ENCODE data around the gene KIF13A. TPM values are rescaled to one million over a fixed set of nuclear protein-coding genes. Genes with fewer than 3 reads are reported as not detected.
"Not testable (repeated sequence)": the region's sequence is repeated elsewhere in the genome, so short reads cannot be mapped to it uniquely, and the experiment has no call there.

KIF13A gene
- total RNA-seq, 1 donor from 2014 or later, result 57.3 TPM

GRCh38 chr6:17869010-17869752 is 118.3 kb downstream of the KIF13A start:
- intact Hi-C loops (cut with DNase I), result loop anchor here (5.0 kb wide), 2 partner anchors 33 to 58 kb away; no protein-coding TSS in a partner anchor
- ATAC-seq (no peak), DNase-seq (ENCODE audit: missing footprints) (no peak)

DNA sequence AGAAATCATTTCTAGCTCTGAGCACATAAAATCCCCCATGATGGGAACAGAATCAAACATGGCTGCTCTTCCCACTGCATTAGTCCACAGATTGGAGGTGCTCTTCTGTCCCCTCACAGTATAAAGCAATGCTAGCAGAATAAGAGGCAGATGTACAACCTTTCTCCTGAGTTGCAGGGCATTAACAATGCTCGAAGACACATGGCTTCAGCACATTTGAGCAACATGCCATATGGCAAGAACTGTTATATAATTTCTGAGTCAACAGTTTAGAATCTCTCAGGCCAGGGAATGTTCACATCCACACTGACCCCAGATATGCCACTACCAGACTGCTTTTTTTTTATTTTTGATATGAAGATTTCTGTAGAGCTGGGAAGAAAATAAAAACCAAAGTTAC is 119.6 kb downstream of the KIF13A start:
- no peak for DNase-seq (ENCODE audit: missing footprints)
- ATAC-seq, result no peak
- intact Hi-C loops (cut with DNase I), result loop anchor here (5.0 kb wide), 2 partner anchors 34 to 59 kb away; no protein-coding TSS in a partner anchor

DNA sequence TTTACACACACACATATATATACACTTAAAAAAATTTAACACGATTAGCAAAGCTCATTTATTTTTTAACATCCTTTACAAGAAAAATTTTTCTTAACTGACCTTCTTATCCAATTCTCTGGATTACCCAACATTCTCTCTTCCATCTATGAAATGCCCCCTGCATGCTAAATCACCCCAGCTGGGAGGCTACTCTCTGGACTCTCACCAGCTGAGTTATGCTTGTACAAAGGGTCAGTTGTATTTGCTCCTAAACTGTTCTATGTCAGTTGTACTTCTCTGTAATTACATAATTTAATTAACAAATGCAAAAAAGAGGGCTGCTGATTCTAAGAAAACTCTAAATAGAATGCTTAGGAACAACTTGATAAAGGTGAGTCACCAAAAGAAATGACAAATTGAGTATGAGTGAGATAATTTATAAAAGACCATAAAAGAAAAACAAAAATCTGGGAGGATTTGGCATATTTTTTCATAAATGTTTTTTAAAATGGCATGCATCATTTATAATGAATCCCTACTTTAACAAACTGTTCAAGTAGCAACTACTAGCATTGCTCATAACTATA is 120.5 kb downstream of the KIF13A start:
- intact Hi-C loops (cut with DNase I), result loop anchor here (5.0 kb wide), 2 partner anchors 35 to 60 kb away; no protein-coding TSS in a partner anchor
- no peak for ATAC-seq
- DNase-seq (ENCODE audit: missing footprints), result no peak

- intact Hi-C loops (cut with DNase I), result loop anchor here (2.0 to 5.0 kb wide), 3 partner anchors 36 to 121 kb away; partner anchors contain the start of gene KIF13A
- peak; percentile 80 for ATAC-seq
- peak; percentile 77 for DNase-seq (ENCODE audit: missing footprints)
Measured at GRCh38 chr6:17865798-17866725, 121.4 kb downstream of the KIF13A start.

- ATAC-seq (no peak), DNase-seq (ENCODE audit: missing footprints) (no peak)
- intact Hi-C loops (cut with DNase I), result loop anchor here (2.0 to 5.0 kb wide), 3 partner anchors 37 to 122 kb away; partner anchors contain the start of gene KIF13A
Measured at GRCh38 chr6:17865243-17865642, 122.2 kb downstream of the KIF13A start.

- ATAC-seq (peak; percentile 66), DNase-seq (ENCODE audit: missing footprints) (no peak)
- intact Hi-C loops (cut with DNase I), result loop anchor here (2.0 kb wide), 1 partner anchor 123 kb away; the partner anchor contains the start of gene KIF13A
Measured at GRCh38 chr6:17863901-17864754, 123.3 kb downstream of the KIF13A start.

- intact Hi-C loops (cut with DNase I), result no loop called here
- no peak for DNase-seq (ENCODE audit: missing footprints)
- no peak for ATAC-seq
Measured at GRCh38 chr6:17861361-17861760, 126.1 kb downstream of the KIF13A start.

DNA sequence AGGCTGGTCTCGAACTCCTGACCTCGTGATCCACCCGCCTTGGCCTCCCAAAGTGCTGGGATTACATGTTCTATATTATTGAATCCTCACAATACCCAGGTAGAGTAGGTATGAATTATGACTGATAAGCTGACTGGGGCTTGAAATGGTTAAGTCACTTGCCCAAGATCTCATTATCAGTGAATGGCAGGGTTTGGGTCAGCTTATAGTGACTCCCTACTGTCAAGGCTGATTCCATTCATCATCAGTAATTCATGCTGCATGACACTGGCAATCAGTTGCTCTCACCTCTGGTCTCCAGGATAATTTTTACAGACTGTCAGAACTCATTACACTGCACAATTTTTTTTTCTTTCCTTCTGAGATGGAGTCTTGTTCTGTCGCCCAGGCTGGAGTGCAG is 127.6 kb downstream of the KIF13A start:
- ATAC-seq (no peak), DNase-seq (ENCODE audit: missing footprints) (no peak)
- intact Hi-C loops (cut with DNase I), result no loop called here

DNA sequence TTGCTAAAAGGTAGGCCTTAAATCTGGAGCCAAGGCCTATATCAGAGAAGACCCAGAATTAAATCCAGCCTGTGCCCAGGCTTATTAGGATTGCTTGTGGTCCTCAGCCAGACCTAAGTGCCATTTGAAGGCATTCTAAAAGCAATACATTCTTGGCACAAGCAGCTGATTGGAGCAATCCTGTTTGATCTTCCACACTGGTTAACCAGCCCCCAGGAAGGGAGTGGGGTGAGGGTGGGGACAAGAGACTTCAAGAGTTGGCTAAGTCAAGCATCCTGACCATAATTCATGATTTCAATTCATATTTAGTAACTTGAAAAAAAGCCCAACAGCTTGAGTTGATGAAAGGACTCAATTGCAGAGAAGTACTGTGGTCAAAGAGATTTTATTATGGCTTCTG is 128.9 kb downstream of the KIF13A start:
- DNase-seq (ENCODE audit: missing footprints), result no peak
- no peak for ATAC-seq
- intact Hi-C loops (cut with DNase I), result no loop called here

GRCh38 chr6:17857188-17857587 is 130.2 kb downstream of the KIF13A start:
- ATAC-seq; intact Hi-C loops (cut with DNase I); DNase-seq (ENCODE audit: missing footprints): not testable (repeated sequence)

GRCh38 chr6:17856306-17856705 is 131.1 kb downstream of the KIF13A start:
- intact Hi-C loops (cut with DNase I), result no loop called here
- ATAC-seq (no peak), DNase-seq (ENCODE audit: missing footprints) (no peak)

GRCh38 chr6:17855381-17855780 is 132.1 kb downstream of the KIF13A start:
- ATAC-seq (no peak), DNase-seq (ENCODE audit: missing footprints) (no peak)
- intact Hi-C loops (cut with DNase I), result no loop called here

DNA sequence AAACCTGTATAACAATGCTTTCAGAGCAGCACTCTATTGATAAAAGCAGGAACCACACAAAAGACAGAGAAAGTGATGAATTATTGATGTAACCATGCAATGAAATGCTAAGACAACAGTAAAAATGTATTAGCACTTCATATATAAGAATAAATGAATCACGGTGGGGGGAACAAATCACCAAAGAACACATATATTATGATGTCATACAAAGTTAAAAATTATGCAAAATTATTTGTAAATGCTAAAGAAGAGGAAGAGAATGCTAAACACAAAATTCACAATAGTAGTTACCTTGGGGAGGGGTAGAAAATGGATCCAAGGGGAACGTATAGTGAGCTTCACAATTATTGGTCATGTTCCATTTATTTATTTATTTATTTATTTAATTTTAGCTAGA is 133.9 kb downstream of the KIF13A start:
- intact Hi-C loops (cut with DNase I), result no loop called here
- ATAC-seq (no peak), DNase-seq (ENCODE audit: missing footprints) (no peak)

DNA sequence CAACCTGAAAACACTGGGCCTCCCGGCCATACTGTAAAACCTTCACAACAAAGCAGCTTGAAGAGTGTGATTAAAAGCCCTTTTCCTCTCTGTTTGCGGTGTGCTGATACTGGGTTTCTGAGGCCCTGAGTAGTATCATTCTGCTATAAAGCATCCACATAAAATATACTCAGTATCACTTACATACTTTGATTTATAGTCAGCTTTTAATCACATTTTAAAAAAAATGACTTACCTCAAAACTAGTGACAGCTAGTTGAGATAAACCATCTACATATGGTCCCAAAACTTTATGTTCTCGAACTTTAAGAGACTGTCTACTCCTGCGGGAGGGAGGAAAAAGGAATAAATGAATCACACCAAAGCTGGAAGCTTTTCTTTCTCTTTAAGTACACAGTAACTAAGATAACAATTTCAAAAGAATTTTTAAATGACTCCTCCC is 135.7 kb downstream of the KIF13A start:
- ATAC-seq (no peak), DNase-seq (ENCODE audit: missing footprints) (no peak)
- intact Hi-C loops (cut with DNase I), result no loop called here

DNA sequence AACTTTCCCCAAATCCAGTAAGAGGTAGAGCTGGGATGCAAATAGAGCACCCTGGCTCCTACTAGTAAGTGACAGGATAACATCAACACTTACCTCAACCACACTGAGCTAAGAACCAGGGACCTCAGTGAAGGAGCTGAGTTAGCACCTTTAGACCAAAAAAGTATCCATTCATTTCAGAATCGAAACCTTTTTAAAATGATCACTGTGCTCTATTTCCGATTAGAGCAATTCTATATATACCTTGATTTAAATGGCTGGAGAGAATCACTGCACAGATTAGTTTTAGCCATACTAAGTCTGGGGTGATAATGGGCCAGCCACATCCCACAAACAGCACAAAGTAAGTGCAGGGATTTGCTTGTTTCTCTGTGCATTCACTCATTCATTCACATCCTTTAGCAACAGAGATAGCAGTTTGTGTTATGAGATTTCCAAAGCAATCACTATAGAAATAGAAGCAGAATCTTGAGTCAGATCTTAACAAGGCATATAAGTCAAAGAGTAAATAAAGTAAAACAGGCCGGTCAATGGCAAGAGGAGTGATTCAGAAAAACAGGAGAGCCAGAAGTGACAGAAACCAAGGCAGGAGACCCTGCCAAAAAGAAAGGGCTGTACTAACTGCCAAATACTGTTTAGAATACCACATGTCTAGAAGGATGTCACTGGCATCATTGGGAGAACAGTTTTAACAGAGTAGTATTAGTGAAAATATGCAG is 136.3 kb downstream of the KIF13A start:
- no peak for DNase-seq (ENCODE audit: missing footprints)
- no peak for ATAC-seq
- intact Hi-C loops (cut with DNase I), result no loop called here

GRCh38 chr6:17850281-17850680 is 137.2 kb downstream of the KIF13A start:
- DNase-seq (ENCODE audit: missing footprints) (no peak), ATAC-seq (no peak)
- intact Hi-C loops (cut with DNase I), result no loop called here

- no peak for ATAC-seq
- intact Hi-C loops (cut with DNase I), result loop anchor here (5.0 kb wide), 1 partner anchor 275 kb away; the partner anchor contains the start of gene NHLRC1
- DNase-seq (ENCODE audit: missing footprints), result no peak
Measured at GRCh38 chr6:17847203-17847760, 140.2 kb downstream of the KIF13A start.

Data from Right ventricle myocardium inferior (tissue), 1 donor.